ENCODE data around the gene POLR2E. TPM values are rescaled to one million over a fixed set of nuclear protein-coding genes. Genes with fewer than 3 reads are reported as not detected.

The POLR2E gene
- total and polyA plus RNA-seq, 10 of the 15 experiments (the other 5 are each of a cell fraction or from before 2014, with no cell fraction given), result 4.0 to 487 (median 200) TPM

DNA sequence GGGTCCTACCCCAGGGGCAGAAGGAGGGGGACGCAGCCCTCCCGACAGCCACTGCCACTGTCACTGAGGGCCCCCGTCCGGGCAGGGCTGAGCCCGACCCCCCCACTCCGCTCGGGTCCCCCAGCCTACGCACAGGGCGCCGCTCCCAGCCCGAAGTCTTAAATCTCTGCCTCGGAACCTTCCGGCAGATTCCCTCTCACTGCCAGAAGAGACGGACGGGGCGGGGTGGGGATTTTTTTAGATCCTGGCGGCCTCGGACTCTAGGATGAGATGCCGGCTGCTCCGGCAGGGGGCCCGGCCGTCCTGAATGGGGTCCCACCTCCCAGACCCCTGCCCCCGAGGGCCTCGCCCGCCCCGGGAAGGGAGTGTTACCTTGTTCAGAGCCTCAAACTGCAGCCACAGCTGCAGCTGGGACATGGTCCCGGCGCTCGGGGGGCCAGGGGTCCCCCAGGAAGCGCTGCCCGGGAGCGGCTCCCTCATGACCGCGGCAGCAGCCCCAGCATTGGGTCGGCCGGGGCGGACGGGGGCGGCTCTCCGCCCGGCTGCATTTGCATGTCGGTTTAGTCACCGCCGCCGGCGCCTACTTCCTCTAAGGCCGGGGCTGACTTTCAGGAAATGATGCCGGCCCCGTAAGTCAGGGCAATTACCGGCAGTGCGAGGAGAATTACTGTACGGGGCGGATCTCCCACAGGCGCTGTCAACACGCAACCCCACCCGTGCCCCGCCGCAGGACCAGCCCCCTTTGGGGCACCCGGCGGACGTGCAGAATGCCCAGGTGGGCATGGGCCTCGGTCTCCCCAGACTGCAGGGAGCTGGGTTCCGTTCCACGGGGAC, 36.8 kb upstream of the POLR2E start (continued):
- TF ChIP-seq, protein P1, sequence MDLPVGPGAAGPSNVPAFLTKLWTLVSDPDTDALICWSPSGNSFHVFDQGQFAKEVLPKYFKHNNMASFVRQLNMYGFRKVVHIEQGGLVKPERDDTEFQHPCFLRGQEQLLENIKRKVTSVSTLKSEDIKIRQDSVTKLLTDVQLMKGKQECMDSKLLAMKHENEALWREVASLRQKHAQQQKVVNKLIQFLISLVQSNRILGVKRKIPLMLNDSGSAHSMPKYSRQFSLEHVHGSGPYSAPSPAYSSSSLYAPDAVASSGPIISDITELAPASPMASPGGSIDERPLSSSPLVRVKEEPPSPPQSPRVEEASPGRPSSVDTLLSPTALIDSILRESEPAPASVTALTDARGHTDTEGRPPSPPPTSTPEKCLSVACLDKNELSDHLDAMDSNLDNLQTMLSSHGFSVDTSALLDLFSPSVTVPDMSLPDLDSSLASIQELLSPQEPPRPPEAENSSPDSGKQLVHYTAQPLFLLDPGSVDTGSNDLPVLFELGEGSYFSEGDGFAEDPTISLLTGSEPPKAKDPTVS (IDR thresholded peaks at IDR 0.05; ENCODE audit: low read depth, low read length), result no peak
- TF ChIP-seq KAT2A (conservative IDR thresholded peaks at IDR 0.05; ENCODE audit: control insufficient read depth, low read depth, low read length) (no peak), ZSCAN29 (IDR thresholded peaks at IDR 0.05) (no peak), EGR1 (IDR thresholded peaks at IDR 0.05; ENCODE audit: borderline replicate concordance in 1 of 2, low read depth in 2 of 2, low read length in 2 of 2) (peak in 1 of 2 experiments; percentile 89; a peak in 2 of 3 replicates)
- TF ChIP-seq, protein P2, sequence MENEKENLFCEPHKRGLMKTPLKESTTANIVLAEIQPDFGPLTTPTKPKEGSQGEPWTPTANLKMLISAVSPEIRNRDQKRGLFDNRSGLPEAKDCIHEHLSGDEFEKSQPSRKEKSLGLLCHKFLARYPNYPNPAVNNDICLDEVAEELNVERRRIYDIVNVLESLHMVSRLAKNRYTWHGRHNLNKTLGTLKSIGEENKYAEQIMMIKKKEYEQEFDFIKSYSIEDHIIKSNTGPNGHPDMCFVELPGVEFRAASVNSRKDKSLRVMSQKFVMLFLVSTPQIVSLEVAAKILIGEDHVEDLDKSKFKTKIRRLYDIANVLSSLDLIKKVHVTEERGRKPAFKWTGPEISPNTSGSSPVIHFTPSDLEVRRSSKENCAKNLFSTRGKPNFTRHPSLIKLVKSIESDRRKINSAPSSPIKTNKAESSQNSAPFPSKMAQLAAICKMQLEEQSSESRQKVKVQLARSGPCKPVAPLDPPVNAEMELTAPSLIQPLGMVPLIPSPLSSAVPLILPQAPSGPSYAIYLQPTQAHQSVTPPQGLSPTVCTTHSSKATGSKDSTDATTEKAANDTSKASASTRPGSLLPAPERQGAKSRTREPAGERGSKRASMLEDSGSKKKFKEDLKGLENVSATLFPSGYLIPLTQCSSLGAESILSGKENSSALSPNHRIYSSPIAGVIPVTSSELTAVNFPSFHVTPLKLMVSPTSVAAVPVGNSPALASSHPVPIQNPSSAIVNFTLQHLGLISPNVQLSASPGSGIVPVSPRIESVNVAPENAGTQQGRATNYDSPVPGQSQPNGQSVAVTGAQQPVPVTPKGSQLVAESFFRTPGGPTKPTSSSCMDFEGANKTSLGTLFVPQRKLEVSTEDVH (IDR thresholded peaks at IDR 0.05; ENCODE audit: low read depth, partially characterized antibody), result no peak

Measured in GM12878 (cell line).